Measurements from ENCODE around the gene HSD11B1L.
"Not testable (repeated sequence)": the region's sequence is repeated elsewhere in the genome, so short reads cannot be mapped to it uniquely, and the experiment has no call there.

The HSD11B1L gene

DNA sequence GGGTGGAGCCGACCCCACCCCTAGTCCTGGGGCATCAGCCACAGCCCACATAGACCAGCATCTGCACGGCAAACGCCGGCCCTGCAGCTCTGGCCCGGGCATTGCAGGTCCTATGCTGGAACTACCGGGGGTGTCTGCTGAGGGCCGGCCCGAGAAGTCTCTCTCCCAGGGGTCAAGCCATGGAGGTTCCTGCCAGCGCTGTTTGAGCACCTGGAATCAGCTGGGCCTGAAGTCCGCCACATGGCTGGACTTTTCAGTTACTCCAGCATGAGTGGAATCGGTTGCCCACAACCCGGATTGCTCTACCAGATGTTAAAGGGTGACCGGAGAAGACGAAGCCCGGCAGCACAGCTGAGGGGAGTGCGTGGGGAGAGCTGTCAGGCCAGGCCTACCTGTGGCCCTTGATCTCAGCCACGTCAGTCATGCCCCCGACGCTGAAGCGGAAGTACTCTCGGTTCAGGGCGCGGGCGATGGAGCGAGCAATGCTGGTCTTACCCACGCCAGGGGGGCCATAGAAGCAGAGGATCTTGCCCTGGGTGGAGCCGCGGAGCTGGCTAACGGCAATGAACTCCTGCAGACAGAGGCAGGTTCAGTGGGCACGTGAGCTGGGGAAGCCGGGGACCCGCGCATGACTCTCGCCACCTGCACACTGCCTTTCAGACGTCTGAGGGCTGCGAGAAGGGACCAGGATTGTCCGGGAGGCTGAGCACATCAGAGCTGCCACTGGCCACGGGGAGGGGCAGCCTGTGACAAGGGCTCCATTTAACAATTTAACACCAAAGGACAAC, 18.0 kb downstream of the HSD11B1L start:
- TF ChIP-seq, protein P1, sequence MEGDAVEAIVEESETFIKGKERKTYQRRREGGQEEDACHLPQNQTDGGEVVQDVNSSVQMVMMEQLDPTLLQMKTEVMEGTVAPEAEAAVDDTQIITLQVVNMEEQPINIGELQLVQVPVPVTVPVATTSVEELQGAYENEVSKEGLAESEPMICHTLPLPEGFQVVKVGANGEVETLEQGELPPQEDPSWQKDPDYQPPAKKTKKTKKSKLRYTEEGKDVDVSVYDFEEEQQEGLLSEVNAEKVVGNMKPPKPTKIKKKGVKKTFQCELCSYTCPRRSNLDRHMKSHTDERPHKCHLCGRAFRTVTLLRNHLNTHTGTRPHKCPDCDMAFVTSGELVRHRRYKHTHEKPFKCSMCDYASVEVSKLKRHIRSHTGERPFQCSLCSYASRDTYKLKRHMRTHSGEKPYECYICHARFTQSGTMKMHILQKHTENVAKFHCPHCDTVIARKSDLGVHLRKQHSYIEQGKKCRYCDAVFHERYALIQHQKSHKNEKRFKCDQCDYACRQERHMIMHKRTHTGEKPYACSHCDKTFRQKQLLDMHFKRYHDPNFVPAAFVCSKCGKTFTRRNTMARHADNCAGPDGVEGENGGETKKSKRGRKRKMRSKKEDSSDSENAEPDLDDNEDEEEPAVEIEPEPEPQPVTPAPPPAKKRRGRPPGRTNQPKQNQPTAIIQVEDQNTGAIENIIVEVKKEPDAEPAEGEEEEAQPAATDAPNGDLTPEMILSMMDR (conservative IDR thresholded peaks at IDR 0.05), result no peak
- H3K27ac ChIP-seq, result no peak overlapping the region

DNA sequence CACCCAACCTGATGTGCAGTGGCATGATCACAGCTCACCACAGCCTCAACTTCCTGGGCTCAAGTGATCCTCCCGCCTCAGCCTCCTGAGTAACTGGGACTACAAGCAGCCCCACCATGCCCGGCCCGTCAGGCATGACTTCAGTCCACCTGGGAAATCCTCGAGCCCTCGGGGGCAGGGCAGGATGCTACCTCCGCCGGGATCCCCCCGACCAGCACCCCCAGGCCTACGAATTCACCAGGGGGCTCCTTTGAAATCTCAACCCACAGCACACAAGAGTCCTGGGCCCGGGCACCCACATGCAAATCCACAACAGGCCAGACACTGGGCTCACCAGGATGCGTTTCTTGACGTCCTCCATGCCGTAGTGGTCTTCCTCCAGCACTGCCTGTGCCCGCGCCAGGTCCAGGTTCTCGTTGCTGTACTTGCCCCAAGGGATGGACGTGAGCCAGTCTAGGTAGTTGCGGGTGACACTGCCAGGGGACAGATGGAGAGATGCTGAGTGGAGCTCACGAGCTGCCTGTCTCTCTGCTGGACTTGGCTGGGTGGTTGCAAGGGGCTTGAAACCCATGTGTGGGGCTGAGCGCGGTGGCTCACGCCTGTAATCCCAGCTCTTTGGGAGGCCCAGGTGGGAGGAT, 19.7 kb downstream of the HSD11B1L start:
- H3K27ac ChIP-seq, result no peak overlapping the region
- TF ChIP-seq, protein P1 (conservative IDR thresholded peaks at IDR 0.05), result no peak

DNA sequence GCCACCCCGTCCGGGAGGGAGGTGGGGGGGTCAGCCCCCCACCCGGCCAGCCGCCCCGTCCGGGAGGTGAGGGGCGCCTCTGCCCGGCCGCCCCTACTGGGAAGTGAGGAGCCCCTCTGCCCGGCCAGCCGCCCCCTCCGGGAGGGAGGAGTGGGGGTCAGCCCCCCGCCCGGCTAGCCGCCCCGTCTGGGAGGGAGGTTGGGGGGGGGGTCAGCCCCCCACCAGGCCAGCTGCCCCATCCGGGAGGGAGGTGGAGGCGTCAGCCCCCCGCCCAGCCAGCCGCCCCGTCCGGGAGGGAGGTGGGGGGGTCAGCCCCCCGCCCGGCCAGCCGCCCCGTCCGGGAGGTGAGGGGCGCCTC, 21.2 kb downstream of the HSD11B1L start:
- not testable (repeated sequence) for H3K27ac ChIP-seq

DNA sequence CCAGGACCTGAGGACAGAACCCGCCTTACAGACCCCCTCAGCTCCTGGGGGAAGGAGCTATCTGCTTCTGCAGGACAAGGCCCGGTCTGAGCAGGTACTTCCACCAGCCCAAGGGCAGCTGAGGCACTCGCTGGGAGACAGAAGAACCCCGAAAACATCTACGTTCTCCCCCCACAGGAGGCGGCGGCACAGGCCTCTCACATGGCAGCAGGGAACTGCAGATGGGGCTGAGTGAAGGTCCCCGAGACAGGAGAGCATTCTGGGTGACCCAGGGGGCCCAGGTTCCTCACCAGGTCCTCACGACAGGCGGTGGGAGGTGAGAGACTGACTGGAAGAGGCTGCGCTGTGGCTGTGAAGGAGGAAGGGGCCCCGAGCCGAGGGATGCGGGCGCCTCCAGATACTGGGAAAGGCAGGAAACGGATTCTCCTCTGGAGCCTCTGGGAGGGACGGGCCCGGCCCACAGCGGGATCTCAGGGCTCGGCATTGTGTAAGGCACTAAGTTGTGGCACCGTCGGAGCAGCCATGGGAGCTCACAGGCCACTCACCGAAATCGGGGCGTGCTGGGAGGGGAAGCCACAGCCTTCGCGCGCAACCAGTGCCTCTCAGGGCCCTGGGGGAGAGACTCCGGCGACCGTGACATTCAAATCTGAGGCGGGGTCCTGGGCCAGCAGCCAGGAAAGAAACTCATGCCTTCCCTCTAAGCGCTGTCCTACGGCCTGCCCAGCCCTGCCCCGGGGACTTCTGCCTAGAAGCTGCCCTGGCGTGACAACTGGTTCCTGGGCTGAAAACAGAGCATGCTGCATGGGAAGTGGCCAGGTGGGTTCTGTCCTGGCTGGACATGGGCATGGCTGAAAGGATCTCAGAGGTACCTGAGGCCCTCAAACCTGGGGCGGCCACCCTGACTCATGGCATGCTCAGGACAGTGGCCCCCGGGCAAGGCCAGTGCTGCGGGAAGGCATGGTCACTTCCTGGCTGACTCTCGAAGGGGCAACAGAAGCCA, 23.3 kb downstream of the HSD11B1L start:
- H3K27ac ChIP-seq, result no peak overlapping the region
- TF ChIP-seq, protein P1 (conservative IDR thresholded peaks at IDR 0.05), result no peak

- TF ChIP-seq, protein P1 (conservative IDR thresholded peaks at IDR 0.05), result no peak
- no peak overlapping the region for H3K27ac ChIP-seq
Observed at GRCh38 chr19:5705552-5705951, 24.7 kb downstream of the HSD11B1L start.

DNA sequence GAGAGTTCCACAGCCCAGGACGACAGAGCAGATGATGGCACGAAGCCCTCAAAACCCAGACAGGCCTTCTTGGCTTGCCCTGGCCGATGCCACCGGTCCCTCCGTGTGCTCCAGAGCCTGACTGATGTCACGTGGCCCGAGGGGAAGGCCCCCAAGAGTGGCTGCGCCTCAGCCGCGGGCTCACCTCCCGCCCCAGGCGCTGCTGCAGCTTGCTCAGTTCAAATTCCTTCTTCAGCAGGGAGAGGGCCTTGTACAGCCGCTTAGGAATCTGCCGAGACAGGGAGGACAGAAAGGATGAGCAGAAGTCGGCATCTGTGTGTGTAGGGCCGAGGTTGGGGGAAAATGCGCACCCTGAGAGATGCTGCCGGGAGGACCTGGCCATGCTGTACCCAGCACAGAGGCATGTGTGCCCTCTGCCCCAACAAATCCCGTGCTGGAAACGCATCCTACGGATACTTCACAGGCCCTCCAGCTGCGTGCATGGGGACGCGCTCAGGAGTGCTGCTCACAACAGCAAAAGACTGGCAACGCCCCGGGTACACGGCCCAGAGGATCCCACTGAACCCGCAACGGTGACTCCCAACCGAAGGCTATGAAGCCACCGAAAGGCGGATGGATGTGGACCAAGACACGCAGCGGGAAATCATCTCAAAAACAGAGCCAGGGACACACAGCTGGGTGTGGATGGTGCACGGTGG, 26.2 kb downstream of the HSD11B1L start:
- TF ChIP-seq, protein P1 (conservative IDR thresholded peaks at IDR 0.05), result no peak
- no peak overlapping the region for H3K27ac ChIP-seq

All from VCaP (cell line).